ENCODE results near the gene GLRX.

Gene GLRX

GRCh38 chr5:95808686-95809413 lies 13.7 kb downstream of the GLRX start:
- DNase-seq = peak; percentile 79

DNA sequence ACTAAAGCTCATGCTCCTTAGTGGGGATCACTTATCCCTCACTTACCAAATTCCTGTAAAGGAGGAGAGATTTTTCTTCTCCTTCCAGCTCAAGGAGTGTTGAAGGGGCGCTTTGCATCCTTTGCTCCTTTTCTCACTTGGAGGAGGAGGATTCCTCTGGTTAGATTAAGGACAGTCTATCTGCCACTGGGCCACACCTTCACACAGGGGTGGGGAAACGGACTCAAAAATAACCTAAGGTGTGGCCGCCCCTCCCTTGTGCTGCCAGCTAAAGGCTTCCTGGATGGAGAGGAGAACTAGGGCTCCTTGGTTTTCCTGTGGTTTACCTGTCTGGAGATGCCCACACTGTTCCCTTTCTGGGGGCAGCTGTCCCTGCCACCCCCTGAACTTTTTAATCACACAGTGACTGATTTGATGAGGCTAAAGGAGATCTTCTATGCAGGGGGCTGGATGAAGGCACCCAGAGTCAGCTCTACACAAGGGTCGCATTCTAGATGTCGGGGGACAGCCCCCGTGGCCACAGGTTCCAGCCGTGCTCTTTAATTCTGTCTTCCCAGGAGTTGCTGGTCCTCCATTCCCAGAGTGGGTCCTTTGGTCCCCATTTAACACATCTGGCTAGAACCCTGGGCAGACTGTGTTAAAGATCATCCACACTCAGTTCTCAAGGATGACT lies 14.4 kb downstream of the GLRX start:
- no peak for DNase-seq

GRCh38 chr5:95806687-95807086 lies 15.8 kb downstream of the GLRX start:
- DNase-seq = no peak

- no peak for DNase-seq
These were observed 17.6 kb downstream of the GLRX start for GRCh38 chr5:95804736-95805539.

GRCh38 chr5:95803271-95804148 lies 19.0 kb downstream of the GLRX start:
- no peak for DNase-seq

GRCh38 chr5:95801961-95802360 lies 20.6 kb downstream of the GLRX start:
- no peak for DNase-seq

- no peak for DNase-seq
These were observed 21.0 kb downstream of the GLRX start for GRCh38 chr5:95801532-95801931.

- no peak for DNase-seq
These were observed 22.0 kb downstream of the GLRX start for GRCh38 chr5:95800553-95800952.

- no peak for DNase-seq
These were observed 23.2 kb downstream of the GLRX start for GRCh38 chr5:95799191-95799835.

- DNase-seq = no peak
These were observed 24.0 kb downstream of the GLRX start for GRCh38 chr5:95798545-95798944.

DNA sequence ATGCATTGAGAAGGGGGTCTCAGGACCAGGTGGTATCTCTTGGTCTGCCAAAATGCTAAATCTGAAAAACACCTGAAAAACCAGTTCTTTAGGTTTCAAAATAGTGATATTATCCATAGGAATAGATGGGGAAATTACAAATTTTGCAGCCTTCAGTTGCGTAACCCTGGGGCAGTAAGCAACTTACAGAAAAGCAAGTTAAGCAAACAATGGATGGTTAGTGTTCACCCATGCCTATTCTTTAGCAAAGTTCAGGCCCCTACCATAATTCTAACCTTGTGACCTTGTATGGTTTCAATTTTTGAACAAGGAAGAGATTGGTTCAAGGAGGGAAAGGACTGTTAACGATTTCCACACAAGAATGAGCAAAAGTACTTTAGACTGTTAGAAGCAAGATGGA lies 24.5 kb downstream of the GLRX start:
- no peak for DNase-seq

DNA sequence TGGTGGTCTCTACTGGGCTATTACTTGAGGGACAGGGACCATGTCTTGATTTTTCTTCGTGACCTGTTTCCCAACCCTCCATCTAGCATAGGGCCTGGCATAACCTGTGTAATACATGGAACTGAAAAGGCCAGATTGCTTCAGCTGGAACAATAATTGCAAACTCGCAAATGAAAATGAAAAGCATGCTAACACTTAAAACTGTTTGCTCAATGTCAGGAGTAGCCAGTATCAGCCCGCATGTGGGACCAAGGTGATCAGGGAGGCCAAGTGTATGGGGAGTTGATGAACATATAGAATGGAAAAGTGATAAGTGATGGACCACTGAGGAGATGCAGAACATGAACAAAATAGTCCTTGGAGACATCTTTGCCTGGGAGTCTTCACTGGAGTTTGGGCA lies 25.2 kb downstream of the GLRX start:
- no peak for DNase-seq

- no peak for DNase-seq
These were observed 28.4 kb downstream of the GLRX start for GRCh38 chr5:95794070-95794516.

DNA sequence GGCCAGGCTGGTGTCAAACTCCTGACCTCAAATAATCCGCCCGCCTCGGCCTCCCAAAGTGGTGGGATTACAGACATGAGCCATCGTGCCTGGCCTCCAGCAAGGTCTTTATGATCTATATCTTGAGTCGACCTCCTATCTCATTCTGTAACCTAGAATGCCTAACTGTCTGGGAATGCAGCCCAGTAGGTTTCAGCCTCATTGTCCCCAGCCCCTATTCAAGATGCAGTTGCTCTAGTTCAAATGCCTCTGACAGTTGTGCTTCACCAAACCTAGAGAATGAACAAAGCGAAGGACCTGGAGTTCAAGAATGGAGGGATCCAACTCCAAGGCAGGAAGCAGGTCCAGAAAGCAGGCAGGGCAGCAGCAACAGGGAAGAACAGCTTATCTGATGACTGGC lies 30.8 kb downstream of the GLRX start:
- no peak for DNase-seq

DNA sequence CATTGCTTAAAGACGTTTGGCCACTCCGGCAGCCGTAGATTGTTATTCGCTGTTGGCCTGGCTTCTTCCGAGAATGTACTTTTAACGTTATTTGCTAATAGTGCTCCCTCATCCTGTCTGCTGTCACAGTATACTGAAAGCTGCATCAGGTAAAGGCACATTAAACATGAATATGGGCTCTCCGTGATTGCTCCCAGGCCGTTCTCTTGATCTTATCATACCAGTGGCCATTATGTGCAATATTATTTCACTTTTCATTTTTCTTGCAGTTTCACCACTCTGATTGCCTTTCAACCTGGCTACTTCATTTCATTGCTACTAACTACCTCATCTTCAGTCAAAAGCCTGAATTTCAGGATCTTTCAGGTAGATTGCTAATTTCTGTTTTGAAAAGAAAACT lies 34.0 kb downstream of the GLRX start:
- DNase-seq = no peak

DNA sequence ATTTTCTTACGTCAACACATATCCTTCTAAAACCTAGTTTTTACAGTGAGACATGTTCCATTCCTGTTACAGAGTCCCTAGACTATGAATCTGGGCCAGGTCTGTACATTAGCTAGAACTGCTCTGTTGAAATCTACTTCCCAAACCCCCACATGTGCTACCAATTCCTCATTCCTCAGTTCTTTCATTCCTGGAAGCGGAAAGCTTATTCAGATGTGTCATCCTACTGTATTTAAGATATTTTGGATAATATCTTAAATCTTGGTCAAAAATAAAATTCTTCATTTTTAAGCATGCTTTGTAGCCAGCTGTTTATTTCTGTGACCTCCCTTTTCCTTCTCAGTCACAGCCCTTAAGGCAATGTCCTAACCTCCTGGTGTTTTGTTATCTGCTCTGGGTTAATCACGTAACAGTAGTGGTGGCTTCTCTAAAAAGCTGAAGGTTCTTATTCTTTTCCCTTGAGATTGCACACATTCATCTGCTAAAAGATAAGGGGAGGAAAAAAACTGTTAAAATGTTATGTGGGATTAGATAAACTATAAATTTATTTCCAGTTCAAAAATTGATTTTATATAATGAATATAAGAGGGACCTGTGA lies 35.6 kb downstream of the GLRX start:
- DNase-seq = peak; percentile 58

GRCh38 chr5:95784514-95785302 lies 37.8 kb downstream of the GLRX start:
- DNase-seq = no peak

- DNase-seq = no peak
These were observed 38.9 kb downstream of the GLRX start for GRCh38 chr5:95783661-95784060.

DNA sequence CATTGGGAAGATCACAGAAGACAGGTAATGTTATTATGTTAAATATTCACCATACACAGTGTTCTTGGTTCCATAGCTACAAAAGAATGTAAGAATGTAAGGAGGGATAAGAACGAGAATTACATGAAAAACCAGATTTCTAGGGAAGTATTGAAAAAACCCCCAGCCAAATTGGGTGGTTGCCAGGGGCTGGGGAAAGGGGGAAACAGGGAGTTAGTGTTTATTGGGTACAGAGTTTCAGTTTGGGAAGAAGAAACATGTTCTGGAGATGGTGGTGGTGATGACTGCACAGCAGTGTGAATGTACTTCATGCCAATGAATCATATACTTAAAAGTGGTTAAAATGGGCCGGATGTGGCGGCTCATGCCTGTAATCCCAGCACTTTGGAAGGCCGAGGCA lies 40.3 kb downstream of the GLRX start:
- no peak for DNase-seq

DNA sequence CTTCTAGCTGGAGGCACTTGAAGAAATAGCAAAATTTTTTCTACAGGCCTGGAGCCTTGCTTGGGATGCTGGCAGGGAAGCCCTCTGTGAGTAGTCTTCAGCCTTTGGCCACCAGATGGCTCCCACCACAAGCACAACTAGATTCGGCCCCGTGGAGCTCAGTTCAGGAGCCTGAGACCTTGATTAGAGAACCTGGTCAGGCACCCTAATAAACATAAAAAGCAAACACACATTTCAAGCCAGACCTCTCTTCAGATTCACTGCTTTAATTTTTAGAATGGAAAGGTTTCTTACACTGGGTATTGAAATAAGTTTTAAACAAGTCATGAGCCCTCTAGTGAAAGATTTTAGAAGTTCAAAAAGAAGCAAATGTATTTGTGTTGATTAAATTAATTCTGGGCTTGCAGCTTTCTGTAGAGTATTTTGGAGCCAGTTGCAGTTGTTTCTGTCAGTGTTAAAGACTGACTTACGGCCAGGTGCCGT lies 41.4 kb downstream of the GLRX start:
- peak; percentile 93 for DNase-seq

DNA sequence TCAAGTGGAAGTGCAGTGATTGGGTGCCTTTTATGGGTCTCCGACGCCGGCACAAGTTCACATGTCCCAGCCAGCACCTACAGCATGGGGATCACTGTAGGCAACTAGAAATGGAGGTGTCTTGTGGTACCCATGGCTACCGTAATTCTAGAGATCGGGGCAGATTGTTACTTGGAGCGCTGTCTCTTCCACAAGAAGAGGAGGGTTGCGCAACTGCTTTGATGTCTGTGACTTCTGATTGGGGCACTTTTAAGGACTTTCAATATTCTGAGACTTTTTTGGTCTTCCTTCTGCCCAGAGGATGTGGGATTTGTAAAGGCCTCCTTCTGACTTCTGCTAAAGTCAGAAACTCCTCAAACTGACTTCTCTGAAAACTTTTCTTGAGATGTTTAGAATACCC lies 41.9 kb downstream of the GLRX start:
- peak; percentile 64 for DNase-seq

Data from hematopoietic multipotent progenitor cell treated with erythropoietin and hydrocortisone succinate and interleukin-3 and kit ligand, for 6 days (in vitro differentiated cells).